NCI-H748 (cell line): ENCODE data around the gene ZNF532.
"Not testable (repeated sequence)": the region's sequence is repeated elsewhere in the genome, so short reads cannot be mapped to it uniquely, and the experiment has no call there.

ENCODE experiments used
- DNase-seq: peaks from one replicate; lab custom pipeline; 2025; ENCODE audit not compliant: unreplicated experiment; lab: John Stamatoyannopoulos, UW

ZNF532 gene

GRCh38 chr18:58898010-58898799 is 33.5 kb downstream of the ZNF532 start:
- DNase-seq, result no peak

- DNase-seq, result no peak
These were observed 35.5 kb downstream of the ZNF532 start for GRCh38 chr18:58900015-58900649.

GRCh38 chr18:58901143-58901542 is 36.5 kb downstream of the ZNF532 start:
- DNase-seq, result no peak

GRCh38 chr18:58901783-58902182 is 37.1 kb downstream of the ZNF532 start:
- no peak for DNase-seq

- no peak for DNase-seq
These were observed 38.3 kb downstream of the ZNF532 start for GRCh38 chr18:58902961-58903360.

GRCh38 chr18:58903533-58903932 is 38.9 kb downstream of the ZNF532 start:
- no peak for DNase-seq

- DNase-seq, result no peak
These were observed 41.2 kb downstream of the ZNF532 start for GRCh38 chr18:58905777-58906428.

GRCh38 chr18:58908006-58908405 is 43.3 kb downstream of the ZNF532 start:
- DNase-seq, result no peak

- no peak for DNase-seq
These were observed 44.8 kb downstream of the ZNF532 start for GRCh38 chr18:58909521-58909920.

GRCh38 chr18:58911241-58911640 is 46.6 kb downstream of the ZNF532 start:
- DNase-seq, result no peak

- DNase-seq, result no peak
These were observed 47.1 kb downstream of the ZNF532 start for GRCh38 chr18:58911766-58912165.

- DNase-seq, result no peak
These were observed 50.5 kb downstream of the ZNF532 start for GRCh38 chr18:58915006-58915799.

- no peak for DNase-seq
These were observed 51.3 kb downstream of the ZNF532 start for GRCh38 chr18:58915995-58916394.

GRCh38 chr18:58919934-58920333 is 55.3 kb downstream of the ZNF532 start:
- DNase-seq, result not testable (repeated sequence)

GRCh38 chr18:58922995-58923394 is 58.3 kb downstream of the ZNF532 start:
- no peak for DNase-seq

GRCh38 chr18:58924473-58924872 is 59.8 kb downstream of the ZNF532 start:
- no peak for DNase-seq

- no peak for DNase-seq
These were observed 63.0 kb downstream of the ZNF532 start for GRCh38 chr18:58927659-58928058.

GRCh38 chr18:58928386-58928785 is 63.7 kb downstream of the ZNF532 start:
- no peak for DNase-seq

GRCh38 chr18:58929206-58929605 is 64.5 kb downstream of the ZNF532 start:
- DNase-seq, result no peak

GRCh38 chr18:58934356-58934755 is 69.7 kb downstream of the ZNF532 start:
- DNase-seq, result no peak

GRCh38 chr18:58934933-58935577 is 70.4 kb downstream of the ZNF532 start:
- no peak for DNase-seq
